GM12872 (cell line): ENCODE measurements around the gene PCNX3.

Experiments used
- CTCF ChIP-seq: IDR thresholded peaks from 3 replicates; pipeline ENCODE4 v1.5.1; 2011; ENCODE audit warnings: low read depth, mild to moderate bottlenecking, low read length, moderate library complexity; ENCODE audit not compliant: insufficient read depth

Gene PCNX3

GRCh38 chr11:65641297-65642013 lies 25.9 kb downstream of the PCNX3 start:
- no peak for TF ChIP-seq CTCF

GRCh38 chr11:65642014-65642671 lies 26.6 kb downstream of the PCNX3 start:
- TF ChIP-seq CTCF, result no peak

- TF ChIP-seq CTCF, result no peak
Measured at GRCh38 chr11:65643971-65644370, 28.4 kb downstream of the PCNX3 start.

- TF ChIP-seq CTCF, result no peak
Measured at GRCh38 chr11:65644837-65645236, 29.3 kb downstream of the PCNX3 start.

GRCh38 chr11:65645710-65646109 lies 30.1 kb downstream of the PCNX3 start:
- no peak for TF ChIP-seq CTCF

- TF ChIP-seq CTCF, result no peak
Measured at GRCh38 chr11:65646288-65646957, 30.8 kb downstream of the PCNX3 start.

GRCh38 chr11:65646958-65647701 lies 31.6 kb downstream of the PCNX3 start:
- no peak for TF ChIP-seq CTCF
